Activated CD4-positive, alpha-beta T cell treated with anti-CD3 and anti-CD28 coated beads for 24 hours (primary cell): ENCODE measurements around the gene FBXO39.
"Not testable (repeated sequence)": the region's sequence is repeated elsewhere in the genome, so short reads cannot be mapped to it uniquely, and the experiment has no call there.

ENCODE experiments used
- DNase-seq, 2 donors: peaks; one replicate each; pipeline ENCODE4 v3.0.0-alpha.2; 2020; ENCODE audit warnings: low read depth in 2 of 2

Gene FBXO39

DNA sequence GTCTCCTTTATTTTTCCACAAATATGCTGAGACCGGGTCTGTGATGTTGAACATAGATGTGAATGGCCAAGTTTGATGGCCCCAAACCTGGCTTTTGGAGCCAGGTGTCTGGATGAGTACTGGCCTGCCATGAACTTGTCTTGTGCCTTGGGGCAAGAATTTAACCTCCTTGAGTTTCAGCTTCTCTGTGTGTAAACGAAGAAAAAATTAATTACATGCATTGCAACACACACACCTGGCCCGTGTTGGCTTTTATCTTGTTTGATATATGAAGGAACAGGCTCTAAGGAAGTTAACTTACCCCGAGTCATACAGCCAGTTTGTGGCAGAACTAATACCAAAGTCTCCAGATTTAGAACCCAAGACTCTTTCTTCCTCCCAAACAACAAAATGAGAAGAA, 13.1 kb downstream of the FBXO39 start:
- no peak for DNase-seq

DNA sequence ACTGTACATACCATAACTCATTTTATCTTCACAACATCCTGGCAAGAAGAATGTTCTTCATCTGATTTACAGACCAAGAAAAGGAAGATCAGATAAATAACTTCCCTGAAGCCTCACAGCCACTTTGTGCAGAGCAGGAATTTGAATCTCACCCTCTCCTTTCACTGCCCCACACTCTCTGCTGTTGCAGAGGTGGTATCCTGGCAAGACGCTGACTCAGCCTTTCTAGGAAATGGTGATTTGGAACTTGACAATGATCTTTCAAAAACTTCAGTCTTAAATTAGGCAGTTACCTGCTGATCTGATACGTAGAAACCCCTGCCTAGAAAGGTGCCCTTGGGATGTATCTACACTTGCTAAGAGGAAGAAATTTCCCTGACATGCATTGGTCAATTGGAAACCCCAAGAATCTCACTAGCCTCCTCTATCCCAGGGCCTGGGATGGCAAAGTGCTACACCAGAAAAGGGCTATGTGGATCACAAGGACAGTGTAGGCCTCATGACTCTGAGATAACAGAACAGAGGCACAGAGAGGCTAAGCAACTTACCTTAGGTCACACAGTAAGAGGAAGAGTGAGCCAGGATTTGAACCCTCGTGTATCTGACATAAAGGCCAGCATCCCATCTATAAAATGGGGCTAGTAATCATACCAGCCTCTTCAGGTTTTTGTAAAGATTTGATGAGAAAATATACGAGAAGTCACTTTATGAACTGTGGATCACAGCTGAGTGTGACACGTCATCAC, 17.9 kb downstream of the FBXO39 start:
- no peak for DNase-seq

GRCh38 chr17:6796017-6796886, 20.2 kb downstream of the FBXO39 start:
- DNase-seq, result no peak

GRCh38 chr17:6796887-6797490, 21.0 kb downstream of the FBXO39 start:
- DNase-seq, result no peak

DNA sequence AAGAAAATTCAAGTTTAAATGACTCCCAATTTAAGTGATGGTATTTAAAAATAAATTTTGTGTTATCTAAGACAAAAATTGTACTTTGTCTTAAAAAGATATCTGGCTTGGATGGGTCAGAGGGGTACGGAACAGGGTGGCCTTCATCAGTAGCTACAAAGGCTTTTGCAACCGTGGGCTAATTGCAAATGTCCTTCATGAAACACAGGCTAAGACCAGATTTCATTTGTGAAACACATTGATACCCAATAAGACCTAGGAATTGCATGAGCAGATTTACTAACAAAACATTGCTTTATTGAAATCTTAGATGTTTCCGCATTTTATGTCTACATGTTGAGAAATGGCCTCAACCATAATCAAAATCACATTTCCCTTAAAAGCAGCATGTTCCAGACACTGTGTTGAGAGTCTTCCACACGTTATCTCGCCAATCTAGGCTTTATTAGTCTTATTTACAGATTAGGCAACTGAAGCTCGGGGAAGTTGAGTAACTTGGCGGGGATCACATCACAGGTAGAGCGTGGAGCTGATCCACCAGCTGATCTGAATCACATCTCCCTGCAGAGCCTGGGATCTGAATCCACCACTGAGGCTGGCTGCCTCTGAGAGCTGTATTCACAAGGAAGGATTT, 21.8 kb downstream of the FBXO39 start:
- no peak for DNase-seq

- no peak for DNase-seq
These were observed 23.7 kb downstream of the FBXO39 start for GRCh38 chr17:6799738-6800137.

DNA sequence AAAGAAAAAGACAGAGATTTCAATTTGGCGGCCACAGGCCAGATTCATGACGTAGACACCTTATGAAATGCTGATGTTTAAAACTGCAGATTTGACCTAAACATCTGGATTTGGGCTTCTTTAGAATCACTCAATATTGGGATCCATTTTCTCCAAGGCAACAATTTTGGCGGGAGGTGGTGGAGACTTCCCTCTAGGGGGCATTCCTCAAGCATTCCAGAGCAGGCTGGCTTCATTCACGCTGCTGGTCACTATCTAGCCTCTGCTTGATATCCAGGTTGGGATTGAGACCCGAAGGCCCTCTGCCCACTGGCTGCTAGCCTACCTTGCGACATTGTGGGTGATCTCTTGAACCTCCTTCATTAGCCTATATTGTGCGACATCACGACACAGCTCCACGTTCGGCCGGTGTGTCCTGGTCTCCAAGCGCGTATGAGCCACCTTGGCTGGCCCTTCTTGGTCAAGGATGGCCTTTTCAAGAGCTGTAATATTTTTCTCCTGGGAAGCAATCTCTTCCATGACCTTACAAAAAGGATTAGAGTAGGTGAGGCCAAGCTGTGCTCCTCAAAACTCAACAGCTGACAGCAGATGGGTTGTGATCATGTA, 24.5 kb downstream of the FBXO39 start:
- peak in 1 of 2 donors; percentile 9 for DNase-seq

DNA sequence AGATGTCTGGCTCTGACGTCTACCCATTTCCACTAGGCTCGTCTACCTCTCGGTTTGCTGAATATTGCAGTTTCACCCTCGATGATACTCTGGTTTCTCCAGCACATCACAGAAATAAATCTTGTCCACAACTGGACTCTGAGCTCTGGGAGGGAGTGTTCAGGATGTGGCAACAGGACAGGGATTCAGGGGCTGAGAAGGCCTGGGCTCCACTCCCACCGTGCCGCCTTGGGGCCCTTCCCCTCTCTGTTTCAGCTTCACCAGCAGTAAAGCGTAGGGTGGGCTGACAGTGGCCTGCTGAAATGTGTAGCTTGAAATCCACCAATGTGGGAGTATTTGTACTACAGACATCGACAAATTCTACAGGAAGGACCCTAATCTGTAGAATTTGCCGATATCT, 35.5 kb downstream of the FBXO39 start:
- no peak for DNase-seq

DNA sequence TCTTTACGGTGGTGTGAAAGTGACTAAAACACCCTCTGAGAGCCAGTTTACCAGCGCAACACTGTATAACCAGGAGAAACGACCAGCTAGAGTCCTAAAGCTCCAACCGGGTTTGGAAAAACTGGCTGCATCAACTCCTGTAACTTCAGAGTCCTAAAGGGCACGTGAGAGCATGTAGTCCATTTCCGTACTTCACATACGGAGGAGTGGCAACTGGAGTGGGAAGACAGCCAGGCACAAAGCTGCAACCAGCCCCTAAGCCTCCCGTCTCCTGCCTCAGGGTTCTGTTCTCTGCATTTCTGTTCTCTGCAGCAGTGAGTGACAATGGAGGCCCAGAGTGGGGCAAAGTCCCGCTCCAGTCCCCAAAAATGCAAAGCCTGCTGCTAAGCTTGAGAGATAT, 36.3 kb downstream of the FBXO39 start:
- DNase-seq, result no peak

DNA sequence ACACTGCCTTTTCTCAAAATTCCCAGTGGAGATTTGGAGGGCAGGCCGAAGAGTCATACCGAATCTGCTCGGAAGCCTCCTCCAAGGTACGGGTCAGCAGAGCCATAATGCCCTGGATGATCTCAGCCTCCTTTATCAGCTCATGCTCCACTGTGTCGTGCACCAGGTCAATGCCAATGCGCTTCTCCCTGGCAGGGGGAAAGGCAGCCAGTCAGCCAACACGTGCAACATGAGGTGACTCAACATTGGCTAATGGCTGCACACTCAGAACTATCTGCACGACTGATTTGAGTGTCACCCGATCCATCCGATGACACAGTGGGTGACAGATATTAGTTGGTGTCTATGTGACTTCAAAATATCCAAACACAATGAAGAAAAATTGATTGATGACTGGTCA, 39.8 kb downstream of the FBXO39 start:
- DNase-seq, result no peak

DNA sequence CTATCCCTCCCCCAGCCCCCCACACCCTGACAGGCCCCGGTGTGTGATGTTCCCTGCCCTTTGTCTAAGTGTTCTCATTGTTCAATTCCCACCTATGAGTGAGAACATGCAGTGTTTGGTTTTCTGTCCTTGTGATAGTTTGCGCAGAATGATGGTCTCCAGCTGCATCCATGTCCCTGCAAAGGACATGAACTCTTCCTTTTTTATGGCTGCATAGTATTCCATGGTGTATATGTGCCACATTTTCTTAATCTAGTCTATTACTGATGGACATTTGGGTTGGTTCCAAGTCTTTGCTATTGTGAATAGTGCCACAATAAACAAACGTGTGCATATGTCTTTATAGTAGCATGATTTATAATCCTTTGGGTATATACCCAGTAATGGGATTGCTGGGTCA, 40.4 kb downstream of the FBXO39 start:
- DNase-seq, result not testable (repeated sequence)

DNA sequence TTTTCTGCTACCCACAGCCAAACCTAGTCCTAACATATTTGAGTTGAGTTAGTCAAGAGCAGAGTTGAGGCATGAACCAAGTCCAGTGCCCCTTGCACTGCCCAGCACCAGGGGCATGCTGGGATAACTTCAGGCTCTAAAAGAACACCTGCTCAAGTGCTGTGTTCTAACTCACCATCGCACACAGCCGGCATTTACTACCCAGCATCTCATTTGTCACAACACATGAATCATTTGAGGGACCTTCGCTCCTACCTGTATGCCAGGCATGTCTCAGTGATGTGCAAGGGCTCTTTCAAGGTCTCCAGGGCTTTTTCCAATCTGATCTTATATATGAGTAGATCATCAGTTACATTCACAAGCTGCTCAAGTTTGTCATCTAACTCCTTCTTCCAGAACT, 42.9 kb downstream of the FBXO39 start:
- DNase-seq, result no peak

DNA sequence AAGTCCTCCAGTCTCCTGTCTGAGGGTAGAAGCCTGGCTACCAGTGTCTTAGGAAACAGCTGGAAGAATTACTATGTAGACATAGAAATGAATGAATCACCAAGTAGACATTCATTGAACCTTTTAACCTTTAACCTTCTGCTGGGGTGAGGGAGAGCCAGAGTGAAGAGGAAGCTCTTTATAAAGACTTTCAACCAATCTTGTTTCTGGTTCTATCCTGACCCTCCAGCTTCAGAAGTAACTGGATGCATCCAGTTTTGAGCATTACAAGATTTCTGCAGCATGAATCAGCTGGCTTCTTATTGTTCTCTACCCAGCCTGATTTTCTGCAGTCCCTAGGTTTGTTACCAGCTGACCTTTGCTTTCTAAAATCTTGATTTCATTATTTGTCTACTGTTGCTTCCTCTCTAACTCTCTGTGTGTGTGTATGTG, 47.0 kb downstream of the FBXO39 start:
- DNase-seq, result no peak

- no peak for DNase-seq
These were observed 54.5 kb downstream of the FBXO39 start for GRCh38 chr17:6830383-6830986.

DNA sequence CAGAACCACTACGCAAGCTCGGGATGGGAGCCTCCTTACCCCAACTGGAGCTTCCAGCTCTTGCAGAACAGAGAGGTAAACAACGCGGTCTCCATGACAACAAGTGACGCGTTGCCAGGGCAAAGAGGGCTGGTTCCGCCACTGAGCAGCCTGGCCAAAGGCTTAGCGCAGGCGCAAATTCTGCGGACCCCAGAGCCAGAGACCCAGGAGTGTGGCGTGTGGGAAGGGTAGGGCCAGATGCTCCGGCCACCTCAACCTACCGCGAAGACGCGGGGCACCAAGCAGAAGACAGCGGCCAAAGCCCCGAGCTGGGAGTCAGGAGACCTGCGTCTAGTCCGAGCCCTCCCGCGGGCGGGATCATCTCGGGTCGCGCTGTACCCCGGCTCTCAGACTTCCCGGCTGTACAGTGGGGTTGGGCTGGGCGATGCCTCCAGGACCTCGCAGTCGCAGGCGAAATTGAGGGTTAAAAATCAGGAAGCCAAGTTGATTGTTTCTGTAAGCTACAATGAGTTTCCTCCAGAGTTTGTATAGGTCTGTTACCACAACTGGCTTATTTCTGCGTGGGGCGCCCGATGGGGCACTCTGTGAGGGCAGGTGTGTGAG, 55.7 kb downstream of the FBXO39 start, which contains the start of gene TEKT1:
TSS of gene TEKT1 (minus strand) at position 69 of the 603 bp plus-strand sequence. CDS start 1,353 bp downstream, outside the sequence.
- peak; percentile 32 to 50 for DNase-seq
